Sigmoid colon (tissue), 7 donors: ENCODE data around the gene SIRT6. TPM values are rescaled to one million over a fixed set of nuclear protein-coding genes. Genes with fewer than 3 reads are reported as not detected.

Source experiments
- DNase-seq: peaks from one replicate; pipeline ENCODE4 v3.0.0-alpha.2; 2019
- H3K27ac ChIP-seq, 4 donors: fragments of 200-600 bp; sonication (generic); one replicate each; pipeline ENCODE4 v1.5.1; 2016 to 2019; ENCODE audit warnings: mild to moderate bottlenecking in 1 of 4
- H3K27me3 ChIP-seq, 3 donors: fragments of 200-600 bp; sonication (generic); one replicate each; pipeline ENCODE4 v1.5.1; 2019; ENCODE audit warnings: mild to moderate bottlenecking in 1 of 3
- H3K36me3 ChIP-seq, 4 donors: fragments of 200-600 bp; sonication (generic); one replicate each; pipeline ENCODE4 v1.5.1; 2016 to 2019
- H3K4me1 ChIP-seq, 4 donors: fragments of 200-600 bp; sonication (generic); one replicate each; pipeline ENCODE4 v1.5.1; 2017 to 2019
- H3K4me3 ChIP-seq, 4 donors: fragments of 200-600 bp; sonication (generic); one replicate each; pipeline ENCODE4 v1.5.1; 2017 to 2019; ENCODE audit warnings: mild to moderate bottlenecking in 2 of 4, moderate library complexity in 1 of 4
- H3K9me3 ChIP-seq, 4 donors: fragments of 200-600 bp in 3 of 4; sonication (generic) in 3 of 4; one replicate each; pipeline versions ENCODE4 v1.5.1 to v1.6.1; 2013 to 2019
- EP300 ChIP-seq, 4 donors: sonication (generic); formaldehyde crosslinking; IDR thresholded peaks; one replicate each; pipeline ENCODE4 v1.6.1; 2017; ENCODE audit warnings: antibody characterized with exemption in 4 of 4
- POLR2A ChIP-seq, 2 donors: fragments of 450-650 bp; IDR thresholded peaks; one replicate each; pipeline ENCODE4 v1.6.1; 2016; ENCODE audit warnings: antibody characterized with exemption in 2 of 2, mild to moderate bottlenecking in 2 of 2, moderate library complexity in 2 of 2
- POLR2AphosphoS5 ChIP-seq, 4 donors: sonication (generic); formaldehyde crosslinking; IDR thresholded peaks; one replicate each; pipeline ENCODE4 v1.6.1; 2017; ENCODE audit warnings: antibody characterized with exemption in 4 of 4
- WGBS, 2 donors: extraction: QIAGEN DNeasy Blood & Tissue Kit; methylation state at CpG; one replicate each; pipeline ENCODE4 v1.1.7; 2013; 5-methylcytosine and 5-hydroxymethylcytosine counted together
- intact Hi-C: fragments of 100-400 bp; cut with DNase I; formaldehyde crosslinking; loops from one replicate; pipeline ENCODE4 v1.15.1; 2023
- polyA plus RNA-seq, 3 donors: library from polyadenylated mRNA; stranded (reverse); fragments of 200-250 nt; gene quantifications; one replicate each; pipeline ENCODE4 v1.2.3, GENCODE V29; 2013
- total RNA-seq, 4 donors: library from RNA; depleted of rRNA; stranded (reverse); fragments of >200 nt; gene quantifications; one replicate each; pipeline ENCODE4 v1.1.0, GENCODE V29; 2016
- TF ChIP-seq, protein P1 (sequence below), 4 experiments: fragments of 450-650 bp in 3 of 4; fragments of 200-600 bp in 1 of 4; IDR thresholded peaks; one replicate each; pipeline ENCODE4 v1.5.1; 2016 to 2019; ENCODE audit warnings: antibody characterized with exemption in 4 of 4, mild to moderate bottlenecking in 3 of 4, moderate library complexity in 2 of 4
- donor health status: healthy with polysubstance abuse.
- donor health status: Bipolar disorder and iron deficiency.
- donor health status: healthy.

SIRT6 gene
- total and polyA plus RNA-seq, 7 donors: 10.3 to 132 (median 23.5) TPM

DNA sequence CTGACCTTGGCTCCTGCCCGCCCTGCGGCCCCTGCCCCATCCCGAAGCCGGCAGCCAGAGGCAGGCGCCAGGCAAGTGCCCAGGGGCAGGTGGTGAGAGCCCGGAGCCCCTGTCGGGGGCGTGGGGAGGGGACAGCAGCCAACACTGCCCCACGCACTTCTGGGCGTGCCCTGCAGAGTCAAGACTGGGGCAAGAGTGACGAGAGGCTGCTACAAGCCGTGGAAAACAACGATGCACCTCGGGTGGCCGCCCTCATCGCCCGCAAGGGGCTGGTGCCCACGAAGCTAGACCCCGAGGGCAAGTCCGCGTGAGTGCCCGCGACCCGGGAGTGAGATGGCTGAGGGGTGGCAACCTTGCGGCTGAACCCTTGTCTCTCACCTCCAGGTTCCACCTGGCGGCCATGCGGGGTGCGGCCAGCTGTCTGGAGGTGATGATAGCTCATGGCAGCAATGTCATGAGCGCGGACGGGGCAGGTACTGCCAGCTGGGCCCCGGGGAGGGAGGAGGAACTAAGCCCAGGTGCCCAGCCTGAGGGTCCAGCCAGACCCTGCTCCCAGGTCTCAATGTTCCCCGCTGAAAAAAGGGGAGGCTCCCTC is 17.4 kb upstream of the SIRT6 start:
- no peaks in the 10 kb centered on the region for H3K36me3 ChIP-seq
- TF ChIP-seq POLR2AphosphoS5 (IDR thresholded peaks at IDR 0.05) (no peak), POLR2A (IDR thresholded peaks at IDR 0.05) (no peak), EP300 (IDR thresholded peaks at IDR 0.05) (no peak)
- no peak for DNase-seq
- H3K27me3 ChIP-seq: peaks cover 17 to 51% (median 38%) of the 10 kb centered on the region in 3 donors
- no peaks in the 10 kb centered on the region for H3K9me3 ChIP-seq
- 43 to 71% methylated on average over 33 of the region's 33 CpGs for WGBS, 2 donors
- H3K27ac ChIP-seq: no peak overlapping the region
- peaks cover 0 to 13% (median 9%) of the 10 kb centered on the region in 4 donors for H3K4me1 ChIP-seq
- H3K4me3 ChIP-seq: no peak overlapping the region
- intact Hi-C loops: no loop called here

DNA sequence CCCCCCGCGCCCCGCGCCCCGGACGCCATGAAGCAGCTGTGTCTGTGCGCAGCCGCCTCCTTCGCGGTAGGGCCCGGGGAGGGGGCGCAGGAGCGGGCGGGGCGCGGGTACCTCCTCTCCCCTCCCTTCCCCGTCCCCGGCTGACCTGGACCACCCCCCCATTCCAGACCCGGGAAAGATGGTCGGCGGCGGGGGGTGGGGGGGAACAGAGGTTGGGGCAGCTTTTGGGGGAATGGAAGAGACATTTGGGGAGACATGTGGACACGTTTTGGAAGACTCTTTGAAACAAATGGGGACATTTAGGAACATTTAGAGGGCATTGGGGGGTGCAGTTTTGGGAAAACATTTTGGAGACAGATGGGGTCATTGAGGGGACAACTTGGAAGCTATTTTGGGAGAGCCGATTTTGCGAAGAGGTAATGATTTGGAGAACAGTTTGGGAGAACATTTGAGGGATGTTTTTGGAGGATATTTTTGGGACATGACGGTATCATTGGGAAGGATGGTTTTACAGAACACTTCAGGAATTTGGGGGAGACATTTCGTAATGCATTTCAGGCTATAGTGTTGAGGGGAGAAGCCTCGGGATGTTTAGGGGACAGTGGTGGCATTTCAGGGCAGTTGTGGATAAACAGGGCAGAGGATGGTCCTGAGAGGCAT is 16.2 kb upstream of the SIRT6 start:
- TF ChIP-seq POLR2A (IDR thresholded peaks at IDR 0.05) (no peak), POLR2AphosphoS5 (IDR thresholded peaks at IDR 0.05) (no peak), EP300 (IDR thresholded peaks at IDR 0.05) (no peak)
- TF ChIP-seq, protein P1, sequence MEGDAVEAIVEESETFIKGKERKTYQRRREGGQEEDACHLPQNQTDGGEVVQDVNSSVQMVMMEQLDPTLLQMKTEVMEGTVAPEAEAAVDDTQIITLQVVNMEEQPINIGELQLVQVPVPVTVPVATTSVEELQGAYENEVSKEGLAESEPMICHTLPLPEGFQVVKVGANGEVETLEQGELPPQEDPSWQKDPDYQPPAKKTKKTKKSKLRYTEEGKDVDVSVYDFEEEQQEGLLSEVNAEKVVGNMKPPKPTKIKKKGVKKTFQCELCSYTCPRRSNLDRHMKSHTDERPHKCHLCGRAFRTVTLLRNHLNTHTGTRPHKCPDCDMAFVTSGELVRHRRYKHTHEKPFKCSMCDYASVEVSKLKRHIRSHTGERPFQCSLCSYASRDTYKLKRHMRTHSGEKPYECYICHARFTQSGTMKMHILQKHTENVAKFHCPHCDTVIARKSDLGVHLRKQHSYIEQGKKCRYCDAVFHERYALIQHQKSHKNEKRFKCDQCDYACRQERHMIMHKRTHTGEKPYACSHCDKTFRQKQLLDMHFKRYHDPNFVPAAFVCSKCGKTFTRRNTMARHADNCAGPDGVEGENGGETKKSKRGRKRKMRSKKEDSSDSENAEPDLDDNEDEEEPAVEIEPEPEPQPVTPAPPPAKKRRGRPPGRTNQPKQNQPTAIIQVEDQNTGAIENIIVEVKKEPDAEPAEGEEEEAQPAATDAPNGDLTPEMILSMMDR (IDR thresholded peaks at IDR 0.05): no peak
- no peak overlapping the region for H3K27ac ChIP-seq
- no peaks in the 10 kb centered on the region for H3K36me3 ChIP-seq
- peaks cover 17 to 62% (median 49%) of the 10 kb centered on the region in 3 donors for H3K27me3 ChIP-seq
- WGBS, 2 donors: 9 to 14% methylated on average over 28 of the region's 28 CpGs
- DNase-seq: no peak
- no peaks in the 10 kb centered on the region for H3K9me3 ChIP-seq
- H3K4me3 ChIP-seq: peak overlapping the region in 2 of 4 donors; percentile 9 to 15
- intact Hi-C loops: no loop called here
- H3K4me1 ChIP-seq: peaks cover 0 to 9% (median 8%) of the 10 kb centered on the region in 4 donors

DNA sequence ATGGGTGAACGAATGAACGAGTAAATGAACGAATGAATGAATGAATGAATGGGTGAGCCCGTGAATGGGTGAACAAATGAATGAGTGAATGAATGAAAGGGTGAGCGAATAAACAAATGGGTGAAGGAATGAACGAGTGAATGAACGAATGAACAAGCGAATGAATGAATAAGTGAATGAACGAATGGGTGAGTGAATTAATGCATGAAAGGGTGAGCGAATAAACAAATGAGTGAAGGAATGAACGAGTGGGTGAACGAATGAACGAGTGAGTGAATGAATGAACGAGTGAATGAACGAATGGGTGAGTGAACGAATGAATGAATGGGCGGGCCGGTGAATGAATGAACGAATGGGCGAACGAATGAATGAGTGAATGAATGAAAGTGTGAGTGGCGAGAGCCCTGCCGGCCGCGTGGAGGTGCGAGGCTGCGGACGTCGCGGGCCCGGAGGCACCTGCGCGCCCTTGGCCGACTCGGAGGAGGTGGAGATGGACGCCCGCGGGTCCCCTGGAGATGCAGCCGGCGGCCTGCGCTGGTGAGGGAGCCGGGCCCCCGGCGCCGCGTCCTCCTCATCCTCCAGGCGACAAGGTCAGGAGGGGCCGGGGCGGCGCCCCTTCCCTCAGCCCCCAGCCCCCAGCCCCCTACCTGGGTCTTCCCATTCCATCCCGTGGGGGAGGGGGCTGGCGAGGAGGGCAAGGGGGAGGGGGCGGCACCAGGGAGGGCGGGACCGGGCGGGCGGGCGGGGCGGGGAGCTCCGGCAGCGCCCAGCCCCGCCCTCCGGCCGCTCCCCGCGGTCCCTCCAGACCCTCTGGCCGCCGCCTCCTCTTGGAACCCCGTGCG is 15.5 kb upstream of the SIRT6 start:
- Histone ChIP-seq H3K27me3 (peaks cover 17 to 63% (median 56%) of the 10 kb centered on the region in 3 donors), H3K36me3 (no peaks in the 10 kb centered on the region), H3K4me3 (peak overlapping the region in 2 of 4 donors; percentile 9 to 15), H3K4me1 (peaks cover 0 to 9% (median 8%) of the 10 kb centered on the region in 4 donors), H3K27ac (no peak overlapping the region), H3K9me3 (no peaks in the 10 kb centered on the region)
- no peak for DNase-seq
- TF ChIP-seq POLR2AphosphoS5 (IDR thresholded peaks at IDR 0.05) (peak in 1 of 4 donors; percentile 19), EP300 (IDR thresholded peaks at IDR 0.05) (no peak)
- 17 to 18% methylated on average over 64 to 66 of the region's 70 CpGs for WGBS, 2 donors
- intact Hi-C loops: no loop called here

DNA sequence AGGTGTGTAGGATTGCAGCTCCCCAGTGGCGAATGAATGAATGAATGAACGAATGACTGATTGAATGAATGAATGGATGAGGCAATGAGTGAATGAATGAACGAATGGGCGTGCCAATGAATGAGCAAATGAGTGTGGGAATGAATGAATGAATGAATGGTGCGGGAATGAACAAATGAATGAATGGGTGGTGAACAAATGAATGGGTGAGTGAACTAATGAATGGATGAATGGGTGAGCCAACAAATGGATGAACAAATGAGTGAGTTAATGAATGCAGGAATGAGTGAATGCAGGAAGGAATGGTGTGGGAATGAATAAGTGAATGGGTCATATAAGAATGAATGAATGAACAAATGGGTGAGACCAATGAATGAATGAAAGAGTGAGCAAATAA is 14.9 kb upstream of the SIRT6 start:
- 85 to 88% methylated on average over 5 of the region's 5 CpGs for WGBS, 2 donors
- no peak overlapping the region for H3K27ac ChIP-seq
- no peaks in the 10 kb centered on the region for H3K9me3 ChIP-seq
- peaks cover 17 to 67% (median 62%) of the 10 kb centered on the region in 3 donors for H3K27me3 ChIP-seq
- peaks cover 0 to 9% (median 8%) of the 10 kb centered on the region in 4 donors for H3K4me1 ChIP-seq
- intact Hi-C loops: no loop called here
- TF ChIP-seq, protein P1 (IDR thresholded peaks at IDR 0.05): no peak
- no peak for TF ChIP-seq POLR2AphosphoS5 (IDR thresholded peaks at IDR 0.05)
- TF ChIP-seq POLR2A (IDR thresholded peaks at IDR 0.05): no peak
- no peak for TF ChIP-seq EP300 (IDR thresholded peaks at IDR 0.05)
- no peak overlapping the region for H3K4me3 ChIP-seq
- no peak for DNase-seq
- H3K36me3 ChIP-seq: no peaks in the 10 kb centered on the region

DNA sequence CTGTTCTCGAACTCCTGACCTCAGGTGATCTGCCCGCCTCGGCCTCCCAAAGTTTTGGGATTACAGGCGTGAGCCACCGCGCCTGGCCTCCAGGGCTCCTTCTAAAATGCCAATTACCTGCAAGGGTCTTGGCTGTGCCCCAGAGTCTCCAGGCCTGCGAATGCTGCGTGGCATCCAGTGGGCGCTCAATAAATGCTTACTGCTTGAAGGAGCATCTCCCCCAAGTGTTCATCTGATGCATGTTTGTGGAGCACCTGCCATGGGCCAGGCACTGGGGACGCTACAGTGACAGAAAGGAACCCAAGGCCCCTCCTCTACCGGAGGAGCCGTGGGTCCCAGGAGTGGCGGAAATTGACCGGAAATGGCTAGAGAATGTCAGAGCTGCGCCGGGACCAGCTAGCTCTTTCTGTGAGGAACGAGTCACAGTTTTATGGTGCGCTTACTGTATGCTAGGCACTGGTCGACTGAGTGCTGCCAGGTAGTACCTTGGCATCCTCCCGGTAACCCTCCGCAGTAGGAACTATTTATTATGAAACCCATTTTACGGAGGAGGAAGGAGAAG is 14.3 kb upstream of the SIRT6 start:
- H3K4me1 ChIP-seq: peaks cover 0 to 9% (median 8%) of the 10 kb centered on the region in 4 donors
- intact Hi-C loops: no loop called here
- DNase-seq: no peak
- peaks cover 17 to 73% (median 63%) of the 10 kb centered on the region in 3 donors for H3K27me3 ChIP-seq
- H3K36me3 ChIP-seq: no peaks in the 10 kb centered on the region
- no peaks in the 10 kb centered on the region for H3K9me3 ChIP-seq
- TF ChIP-seq EP300 (IDR thresholded peaks at IDR 0.05): no peak
- no peak for TF ChIP-seq POLR2A (IDR thresholded peaks at IDR 0.05)
- TF ChIP-seq POLR2AphosphoS5 (IDR thresholded peaks at IDR 0.05): no peak
- TF ChIP-seq, protein P1 (IDR thresholded peaks at IDR 0.05): no peak
- 86 to 90% methylated on average over 22 of the region's 22 CpGs for WGBS, 2 donors
- H3K27ac ChIP-seq: no peak overlapping the region
- no peak overlapping the region for H3K4me3 ChIP-seq
